Activated T-cell treated with anti-CD3 and anti-CD28 coated beads for 4 hours (primary cell): ENCODE measurements around the gene ANTXRL.
"Not testable (repeated sequence)": the region's sequence is repeated elsewhere in the genome, so short reads cannot be mapped to it uniquely, and the experiment has no call there.

Experiments
- DNase-seq: peaks from one replicate; pipeline ENCODE4 v3.0.0-alpha.2; 2020

Gene ANTXRL

DNA sequence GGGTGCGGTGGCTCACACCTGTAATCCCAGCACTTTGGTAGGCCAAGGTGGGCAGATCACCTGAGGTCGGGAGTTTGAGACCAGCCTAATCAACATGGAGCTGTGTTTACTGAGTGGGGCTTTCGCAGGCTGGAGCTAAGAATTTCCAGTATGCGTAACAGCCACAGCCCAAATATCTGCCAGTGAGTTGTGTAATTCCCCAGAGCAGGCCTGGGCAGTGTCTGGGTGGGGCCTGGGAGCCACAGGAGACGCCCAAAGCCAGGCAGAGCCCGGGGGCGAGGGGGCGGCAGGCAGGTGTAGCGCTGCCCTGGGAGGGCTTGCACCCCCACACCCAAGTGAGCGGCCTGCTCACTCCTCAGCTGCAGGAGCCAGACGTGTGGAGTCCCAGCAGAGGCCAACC, 88.6 kb downstream of the ANTXRL start, which contains the start of gene ANXA8L1:
Gene ANXA8L1, plus strand, starts transcription at position 371 of the 400 bp plus-strand sequence. CDS start 76 bp downstream, outside the sequence.
- DNase-seq: not testable (repeated sequence)

DNA sequence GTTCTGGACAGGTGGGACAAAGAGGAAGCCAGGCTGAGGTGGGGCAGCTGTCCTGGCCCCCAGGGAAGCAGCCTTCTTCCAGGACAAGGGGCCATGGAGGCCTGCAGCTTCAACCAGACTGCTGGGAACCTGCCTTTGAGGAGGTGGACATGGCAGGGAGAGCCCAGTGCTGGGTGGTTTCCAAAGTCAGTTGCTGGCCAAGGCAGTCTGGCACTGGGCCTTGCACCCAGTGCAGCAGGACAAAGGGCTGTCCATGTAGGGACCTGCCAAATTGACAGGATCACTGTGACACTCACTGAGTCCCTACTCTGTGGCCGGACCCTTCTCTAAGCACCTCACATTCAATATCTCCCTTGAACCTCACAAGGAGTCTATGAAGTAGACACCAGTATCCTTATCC, 90.2 kb downstream of the ANTXRL start:
- DNase-seq: not testable (repeated sequence)

DNA sequence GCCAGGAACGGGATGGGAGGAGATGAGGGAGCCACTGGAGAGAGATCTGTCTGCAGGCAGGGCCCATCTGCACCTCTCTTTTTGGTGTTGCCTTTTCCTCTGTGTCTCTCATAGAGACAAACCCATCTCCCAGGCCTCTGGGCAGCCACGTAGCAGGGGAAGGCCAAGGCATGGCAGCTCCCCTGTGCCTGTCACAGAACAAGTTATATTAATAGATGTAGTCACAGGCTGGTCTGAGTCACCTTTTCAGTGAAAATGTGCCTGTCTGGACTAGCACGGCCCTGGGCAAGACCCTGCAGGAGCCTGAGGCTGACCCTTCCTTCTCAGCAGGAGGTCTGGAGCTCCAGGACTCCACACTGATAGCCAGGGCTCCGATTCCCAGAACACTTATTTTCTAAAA, 90.9 kb downstream of the ANTXRL start:
- not testable (repeated sequence) for DNase-seq

DNA sequence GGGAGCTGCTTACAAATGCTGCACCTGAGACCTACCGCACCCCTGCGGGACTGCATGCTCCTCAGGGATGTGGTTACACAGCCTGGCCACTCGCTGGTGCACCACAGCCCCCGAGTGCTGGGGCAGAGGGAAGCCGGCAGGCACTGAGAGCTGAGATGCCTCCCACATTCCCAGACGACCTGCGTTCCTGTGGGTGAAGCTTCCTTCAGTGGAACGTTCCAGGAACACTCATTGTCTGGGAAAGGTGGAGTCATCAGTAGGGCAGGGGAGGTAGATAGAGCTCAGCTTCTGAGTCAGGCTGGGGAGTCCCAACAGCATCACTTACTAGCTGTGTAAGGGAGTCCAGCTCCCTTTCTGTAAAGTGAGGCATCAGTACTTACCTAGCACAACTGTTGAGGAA, 91.3 kb downstream of the ANTXRL start:
- DNase-seq: not testable (repeated sequence)

DNA sequence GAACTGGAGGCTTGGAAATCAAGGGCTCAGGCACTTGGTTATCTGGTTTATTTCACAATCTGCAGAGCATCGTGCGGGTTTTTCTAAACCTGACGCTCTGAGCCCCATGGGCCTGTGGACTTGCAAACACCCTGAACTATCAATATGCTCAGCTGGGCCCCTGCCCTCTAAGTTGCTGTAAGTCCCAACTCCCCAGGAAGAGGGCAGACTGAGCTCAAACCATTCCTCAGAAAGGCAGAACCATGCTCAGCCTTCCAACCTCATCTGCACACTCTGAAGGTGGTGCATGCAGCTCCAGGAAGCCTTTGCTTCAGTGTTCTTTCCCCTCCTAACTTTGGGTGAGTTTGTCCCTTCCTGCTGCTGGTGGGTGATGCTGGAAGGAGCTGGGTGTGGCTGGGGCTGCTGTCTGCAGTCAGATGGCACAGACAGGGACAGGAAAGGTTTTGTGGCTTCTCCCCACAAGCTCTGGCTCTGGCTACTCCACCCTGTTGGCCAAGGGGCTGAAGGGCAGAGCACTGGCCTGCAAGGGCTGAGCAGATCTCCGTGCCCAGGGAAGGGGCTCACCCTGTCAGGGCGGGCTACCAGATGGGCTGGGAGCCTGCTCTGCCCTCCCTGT, 92.5 kb downstream of the ANTXRL start:
- not testable (repeated sequence) for DNase-seq
